ENCODE results near the gene GSTM2. TPM values are rescaled to one million over a fixed set of nuclear protein-coding genes. Genes with fewer than 3 reads are reported as not detected.
A peak's percentile ranks its signal among the peaks of the same experiment; 100 is the strongest.
"Not testable (repeated sequence)": the region's sequence is repeated elsewhere in the genome, so short reads cannot be mapped to it uniquely, and the experiment has no call there.

The GSTM2 gene
- total RNA-seq, 1 experiment from 2014 or later, result 10.2 TPM

DNA sequence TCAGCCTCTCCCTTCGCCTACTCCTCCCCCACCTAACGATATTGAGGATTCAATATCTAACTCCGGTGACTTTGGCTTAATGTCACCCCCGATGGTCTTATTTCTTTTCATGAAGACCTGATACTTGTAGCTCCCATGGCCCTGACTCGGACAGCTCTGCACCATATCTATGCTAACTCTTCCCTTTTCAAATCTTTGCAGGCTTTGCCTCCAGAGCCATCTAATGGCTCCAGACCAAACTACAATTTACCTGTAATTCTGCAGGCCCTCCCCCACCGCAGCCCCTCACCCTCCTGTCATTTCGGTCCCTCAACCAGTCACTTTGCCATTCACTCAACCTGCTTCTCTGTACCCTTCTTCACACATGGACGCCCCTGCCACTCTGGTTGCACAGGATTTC is 36.3 kb downstream of the GSTM2 start:
- Histone ChIP-seq H3K36me3 (ENCODE audit: control insufficient read depth, insufficient read depth, low read length) (no peaks in the 10 kb centered on the region), H3K9me3 (ENCODE audit: control insufficient read depth, insufficient read depth, low read depth, low read length) (no peaks in the 10 kb centered on the region), H3K27me3 (ENCODE audit: control insufficient read depth, insufficient read depth, low read length) (no peaks in the 10 kb centered on the region), H3K4me3 (ENCODE audit: low read depth in 2 of 2, low read length in 2 of 2) (no peak overlapping the region), H3K4me1 (ENCODE audit: control insufficient read depth, insufficient read depth, low read length) (no peaks in the 10 kb centered on the region), H3K27ac (ENCODE audit: low read length) (no peak overlapping the region)
- ATAC-seq (no peak), DNase-seq (ENCODE audit: low read depth, low spot score) (no peak)
- POLR2A ChIA-PET, result no interaction called here
- in situ Hi-C loops (cut with HindIII; ENCODE audit: low pct_unique_long_range_greater_than_20kb, low sequenced_read_pairs), result no loop called here
- intact Hi-C loops (cut with micrococcal nuclease; ENCODE audit: unreplicated experiment), result no loop called here
- TF ChIP-seq, protein P1, sequence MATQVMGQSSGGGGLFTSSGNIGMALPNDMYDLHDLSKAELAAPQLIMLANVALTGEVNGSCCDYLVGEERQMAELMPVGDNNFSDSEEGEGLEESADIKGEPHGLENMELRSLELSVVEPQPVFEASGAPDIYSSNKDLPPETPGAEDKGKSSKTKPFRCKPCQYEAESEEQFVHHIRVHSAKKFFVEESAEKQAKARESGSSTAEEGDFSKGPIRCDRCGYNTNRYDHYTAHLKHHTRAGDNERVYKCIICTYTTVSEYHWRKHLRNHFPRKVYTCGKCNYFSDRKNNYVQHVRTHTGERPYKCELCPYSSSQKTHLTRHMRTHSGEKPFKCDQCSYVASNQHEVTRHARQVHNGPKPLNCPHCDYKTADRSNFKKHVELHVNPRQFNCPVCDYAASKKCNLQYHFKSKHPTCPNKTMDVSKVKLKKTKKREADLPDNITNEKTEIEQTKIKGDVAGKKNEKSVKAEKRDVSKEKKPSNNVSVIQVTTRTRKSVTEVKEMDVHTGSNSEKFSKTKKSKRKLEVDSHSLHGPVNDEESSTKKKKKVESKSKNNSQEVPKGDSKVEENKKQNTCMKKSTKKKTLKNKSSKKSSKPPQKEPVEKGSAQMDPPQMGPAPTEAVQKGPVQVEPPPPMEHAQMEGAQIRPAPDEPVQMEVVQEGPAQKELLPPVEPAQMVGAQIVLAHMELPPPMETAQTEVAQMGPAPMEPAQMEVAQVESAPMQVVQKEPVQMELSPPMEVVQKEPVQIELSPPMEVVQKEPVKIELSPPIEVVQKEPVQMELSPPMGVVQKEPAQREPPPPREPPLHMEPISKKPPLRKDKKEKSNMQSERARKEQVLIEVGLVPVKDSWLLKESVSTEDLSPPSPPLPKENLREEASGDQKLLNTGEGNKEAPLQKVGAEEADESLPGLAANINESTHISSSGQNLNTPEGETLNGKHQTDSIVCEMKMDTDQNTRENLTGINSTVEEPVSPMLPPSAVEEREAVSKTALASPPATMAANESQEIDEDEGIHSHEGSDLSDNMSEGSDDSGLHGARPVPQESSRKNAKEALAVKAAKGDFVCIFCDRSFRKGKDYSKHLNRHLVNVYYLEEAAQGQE (IDR thresholded peaks at IDR 0.05; ENCODE audit: insufficient read depth in 1 of 2, low read depth in 2 of 2, low read length in 1 of 2), result no peak
- TF ChIP-seq POLR2AphosphoS5 (IDR thresholded peaks at IDR 0.05; ENCODE audit: low read depth, low read length) (no peak), SIN3A (IDR thresholded peaks at IDR 0.05; ENCODE audit: borderline replicate concordance, insufficient read depth, low read depth, low read length) (no peak), TCF7L2 (IDR thresholded peaks at IDR 0.05; ENCODE audit: low read depth, low read length) (no peak)
- TF ChIP-seq, protein P2, sequence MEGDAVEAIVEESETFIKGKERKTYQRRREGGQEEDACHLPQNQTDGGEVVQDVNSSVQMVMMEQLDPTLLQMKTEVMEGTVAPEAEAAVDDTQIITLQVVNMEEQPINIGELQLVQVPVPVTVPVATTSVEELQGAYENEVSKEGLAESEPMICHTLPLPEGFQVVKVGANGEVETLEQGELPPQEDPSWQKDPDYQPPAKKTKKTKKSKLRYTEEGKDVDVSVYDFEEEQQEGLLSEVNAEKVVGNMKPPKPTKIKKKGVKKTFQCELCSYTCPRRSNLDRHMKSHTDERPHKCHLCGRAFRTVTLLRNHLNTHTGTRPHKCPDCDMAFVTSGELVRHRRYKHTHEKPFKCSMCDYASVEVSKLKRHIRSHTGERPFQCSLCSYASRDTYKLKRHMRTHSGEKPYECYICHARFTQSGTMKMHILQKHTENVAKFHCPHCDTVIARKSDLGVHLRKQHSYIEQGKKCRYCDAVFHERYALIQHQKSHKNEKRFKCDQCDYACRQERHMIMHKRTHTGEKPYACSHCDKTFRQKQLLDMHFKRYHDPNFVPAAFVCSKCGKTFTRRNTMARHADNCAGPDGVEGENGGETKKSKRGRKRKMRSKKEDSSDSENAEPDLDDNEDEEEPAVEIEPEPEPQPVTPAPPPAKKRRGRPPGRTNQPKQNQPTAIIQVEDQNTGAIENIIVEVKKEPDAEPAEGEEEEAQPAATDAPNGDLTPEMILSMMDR (IDR thresholded peaks at IDR 0.05), result peak; percentile 11; the same call in 1 of the 2 replicates
- CTCF ChIA-PET, result no interaction called here
- BruUV-seq (replicated peaks), result no TSS peak

DNA sequence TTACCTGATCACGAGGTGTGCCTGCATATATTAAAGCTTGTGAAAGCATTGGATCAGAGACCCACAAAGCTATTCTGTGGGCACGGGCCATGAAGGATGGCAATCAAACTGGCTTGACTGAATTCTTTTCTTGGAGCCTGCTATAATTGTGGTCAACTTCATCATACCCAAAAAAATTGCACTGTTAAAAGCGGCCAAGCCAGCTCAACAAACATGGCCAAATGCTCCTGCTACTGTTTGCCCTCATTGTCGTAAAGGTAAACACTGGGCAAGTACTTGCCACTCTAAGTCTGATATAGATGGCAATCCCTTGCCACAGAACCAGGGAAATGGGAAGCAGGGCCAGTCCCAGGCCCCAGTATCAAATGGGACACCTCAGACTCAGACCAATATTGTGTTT is 37.6 kb downstream of the GSTM2 start:
- TF ChIP-seq POLR2AphosphoS5 (IDR thresholded peaks at IDR 0.05; ENCODE audit: low read depth, low read length) (no peak), SIN3A (IDR thresholded peaks at IDR 0.05; ENCODE audit: borderline replicate concordance, insufficient read depth, low read depth, low read length) (no peak), TCF7L2 (IDR thresholded peaks at IDR 0.05; ENCODE audit: low read depth, low read length) (no peak)
- TF ChIP-seq, protein P1 (IDR thresholded peaks at IDR 0.05; ENCODE audit: insufficient read depth in 1 of 2, low read depth in 2 of 2, low read length in 1 of 2), result no peak
- TF ChIP-seq, protein P2 (IDR thresholded peaks at IDR 0.05), result no peak
- Histone ChIP-seq H3K27me3 (ENCODE audit: control insufficient read depth, insufficient read depth, low read length) (no peaks in the 10 kb centered on the region), H3K9me3 (ENCODE audit: control insufficient read depth, insufficient read depth, low read depth, low read length) (no peaks in the 10 kb centered on the region), H3K4me1 (ENCODE audit: control insufficient read depth, insufficient read depth, low read length) (no peaks in the 10 kb centered on the region), H3K4me3 (ENCODE audit: low read depth in 2 of 2, low read length in 2 of 2) (no peak overlapping the region), H3K36me3 (ENCODE audit: control insufficient read depth, insufficient read depth, low read length) (no peaks in the 10 kb centered on the region), H3K27ac (ENCODE audit: low read length) (no peak overlapping the region)
- POLR2A ChIA-PET, result no interaction called here
- CTCF ChIA-PET, result no interaction called here
- ATAC-seq (no peak), DNase-seq (ENCODE audit: low read depth, low spot score) (no peak)
- intact Hi-C loops (cut with micrococcal nuclease; ENCODE audit: unreplicated experiment) (no loop called here), in situ Hi-C loops (cut with HindIII; ENCODE audit: low pct_unique_long_range_greater_than_20kb, low sequenced_read_pairs) (no loop called here)
- no TSS peak for BruUV-seq (replicated peaks)

DNA sequence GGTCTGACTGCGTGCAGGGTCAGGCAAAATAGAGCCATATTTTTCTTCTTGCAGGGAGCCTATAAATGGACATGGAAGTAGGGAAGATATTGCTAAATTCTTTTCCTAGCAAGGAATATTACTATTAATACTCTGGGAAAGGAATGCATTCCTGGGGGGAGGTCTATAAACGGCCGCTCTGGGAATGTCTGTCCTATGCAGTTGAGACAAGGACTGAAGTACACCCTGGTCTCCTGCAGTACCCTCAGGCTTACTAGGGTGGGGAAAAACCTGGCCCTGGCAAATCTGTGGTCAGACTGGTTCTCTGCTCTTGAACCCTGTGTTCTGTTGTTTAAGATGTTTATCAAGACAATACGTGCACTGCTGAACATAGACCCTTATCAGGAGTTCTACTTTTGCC is 41.1 kb downstream of the GSTM2 start:
- H3K27ac ChIP-seq (ENCODE audit: low read length); intact Hi-C loops (cut with micrococcal nuclease; ENCODE audit: unreplicated experiment); in situ Hi-C loops (cut with HindIII; ENCODE audit: low pct_unique_long_range_greater_than_20kb, low sequenced_read_pairs); H3K4me1 ChIP-seq (ENCODE audit: control insufficient read depth, insufficient read depth, low read length); BruUV-seq (replicated peaks); POLR2A ChIA-PET; CTCF ChIA-PET; H3K9me3 ChIP-seq (ENCODE audit: control insufficient read depth, insufficient read depth, low read depth, low read length); H3K27me3 ChIP-seq (ENCODE audit: control insufficient read depth, insufficient read depth, low read length); DNase-seq (ENCODE audit: low read depth, low spot score); H3K36me3 ChIP-seq (ENCODE audit: control insufficient read depth, insufficient read depth, low read length); ATAC-seq; H3K4me3 ChIP-seq (ENCODE audit: low read depth in 2 of 2, low read length in 2 of 2): not testable (repeated sequence)

DNA sequence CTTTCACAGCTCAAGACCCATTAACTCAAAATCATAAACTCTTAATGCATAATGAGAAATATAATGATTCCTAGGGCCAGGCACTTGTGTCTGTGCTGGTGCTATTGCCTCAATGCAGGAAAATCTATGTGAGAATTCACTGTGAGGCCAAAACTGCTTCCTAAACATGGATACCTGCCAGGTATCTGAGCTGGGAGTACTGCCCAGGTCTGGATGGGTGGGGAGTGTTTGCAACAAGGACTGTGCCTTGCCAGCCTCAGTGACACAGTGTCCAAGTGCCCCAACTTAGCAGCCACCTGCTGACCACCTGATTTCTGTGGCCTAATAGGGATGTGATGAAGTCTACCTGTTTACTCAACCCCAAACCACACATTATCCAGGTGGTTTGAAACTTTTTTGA is 42.0 kb downstream of the GSTM2 start:
- H3K9me3 ChIP-seq (ENCODE audit: control insufficient read depth, insufficient read depth, low read depth, low read length); H3K27me3 ChIP-seq (ENCODE audit: control insufficient read depth, insufficient read depth, low read length); H3K4me3 ChIP-seq (ENCODE audit: low read depth in 2 of 2, low read length in 2 of 2); POLR2A ChIA-PET; in situ Hi-C loops (cut with HindIII; ENCODE audit: low pct_unique_long_range_greater_than_20kb, low sequenced_read_pairs); ATAC-seq; DNase-seq (ENCODE audit: low read depth, low spot score); H3K4me1 ChIP-seq (ENCODE audit: control insufficient read depth, insufficient read depth, low read length); intact Hi-C loops (cut with micrococcal nuclease; ENCODE audit: unreplicated experiment); BruUV-seq (replicated peaks); H3K27ac ChIP-seq (ENCODE audit: low read length); CTCF ChIA-PET; H3K36me3 ChIP-seq (ENCODE audit: control insufficient read depth, insufficient read depth, low read length): not testable (repeated sequence)

Measured in Panc1 (cell line).